Breast epithelium (tissue), 3 donors: Measurements from ENCODE around the gene ATP2B2.

Experiments used
- POLR2A ChIP-seq: fragments of 450-650 bp; IDR thresholded peaks from one replicate; pipeline ENCODE4 v1.6.1; 2016; ENCODE audit warnings: antibody characterized with exemption, mild to moderate bottlenecking, moderate library complexity
- POLR2AphosphoS5 ChIP-seq, 3 donors: sonication (generic); formaldehyde crosslinking; IDR thresholded peaks; one replicate each; pipeline ENCODE4 v1.6.1; 2017; ENCODE audit warnings: antibody characterized with exemption in 3 of 3
- TF ChIP-seq, protein P1 (sequence below), 3 donors: fragments of 450-650 bp; IDR thresholded peaks; one replicate each; pipeline ENCODE4 v1.5.1; 2016 to 2017; ENCODE audit warnings: antibody characterized with exemption in 3 of 3, mild to moderate bottlenecking in 3 of 3, moderate library complexity in 3 of 3

DNA sequence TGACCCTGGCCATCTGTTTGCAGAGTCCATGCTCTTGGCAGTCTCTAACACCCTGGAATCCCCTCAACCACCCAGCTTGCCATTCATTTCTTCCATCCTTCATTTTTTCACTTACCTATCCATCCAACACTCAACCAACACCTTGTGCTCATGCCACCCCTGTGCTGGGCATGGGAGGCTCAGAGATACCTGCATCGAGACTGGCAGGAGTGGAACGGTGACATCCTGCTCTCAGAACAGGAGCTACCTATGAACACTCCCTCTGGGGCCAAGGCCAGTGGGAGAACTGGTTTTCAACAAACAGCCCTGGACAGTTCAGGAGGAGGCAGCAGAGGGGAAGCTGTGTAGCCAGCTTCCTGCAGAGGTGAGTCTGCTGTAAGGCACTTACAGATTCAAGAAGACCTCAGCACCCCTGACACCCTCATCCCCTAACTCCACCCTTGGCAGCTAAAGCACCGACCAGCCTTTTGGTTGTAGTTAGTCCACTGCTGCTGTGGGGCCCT is 19.5 kb upstream of the ATP2B2 start:
- TF ChIP-seq POLR2A: no peak
- no peak for TF ChIP-seq POLR2AphosphoS5 (IDR thresholded peaks at IDR 0.05)
- TF ChIP-seq, protein P1, sequence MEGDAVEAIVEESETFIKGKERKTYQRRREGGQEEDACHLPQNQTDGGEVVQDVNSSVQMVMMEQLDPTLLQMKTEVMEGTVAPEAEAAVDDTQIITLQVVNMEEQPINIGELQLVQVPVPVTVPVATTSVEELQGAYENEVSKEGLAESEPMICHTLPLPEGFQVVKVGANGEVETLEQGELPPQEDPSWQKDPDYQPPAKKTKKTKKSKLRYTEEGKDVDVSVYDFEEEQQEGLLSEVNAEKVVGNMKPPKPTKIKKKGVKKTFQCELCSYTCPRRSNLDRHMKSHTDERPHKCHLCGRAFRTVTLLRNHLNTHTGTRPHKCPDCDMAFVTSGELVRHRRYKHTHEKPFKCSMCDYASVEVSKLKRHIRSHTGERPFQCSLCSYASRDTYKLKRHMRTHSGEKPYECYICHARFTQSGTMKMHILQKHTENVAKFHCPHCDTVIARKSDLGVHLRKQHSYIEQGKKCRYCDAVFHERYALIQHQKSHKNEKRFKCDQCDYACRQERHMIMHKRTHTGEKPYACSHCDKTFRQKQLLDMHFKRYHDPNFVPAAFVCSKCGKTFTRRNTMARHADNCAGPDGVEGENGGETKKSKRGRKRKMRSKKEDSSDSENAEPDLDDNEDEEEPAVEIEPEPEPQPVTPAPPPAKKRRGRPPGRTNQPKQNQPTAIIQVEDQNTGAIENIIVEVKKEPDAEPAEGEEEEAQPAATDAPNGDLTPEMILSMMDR (IDR thresholded peaks at IDR 0.05): no peak
